H1 (cell line): ENCODE results near the gene VPS13D.

Experiments
- CHD2 ChIP-seq: IDR thresholded peaks from 2 replicates; pipeline ENCODE4 v1.6.1; 2012; ENCODE audit warnings: low read length, improper control_type of control experiment
- CREB1 ChIP-seq: IDR thresholded peaks from 2 replicates; pipeline ENCODE4 v1.6.1; 2012; ENCODE audit warnings: inconsistent platforms
- EZH2 ChIP-seq: fragments of 200-600 bp; sonication (generic); IDR thresholded peaks from 2 replicates; pipeline ENCODE4 v1.7.1; 2012; ENCODE audit warnings: low read depth, mild to moderate bottlenecking, moderate library complexity, low read length, inconsistent platforms; ENCODE audit not compliant: severe bottlenecking
- FOSL1 ChIP-seq: IDR thresholded peaks from 2 replicates; pipeline ENCODE4 v1.6.1; 2011; ENCODE audit warnings: mild to moderate bottlenecking, low read depth, low read length, moderate library complexity; ENCODE audit not compliant: insufficient read depth
- GABPA ChIP-seq: IDR thresholded peaks from 2 replicates; pipeline ENCODE4 v1.6.1; 2011; ENCODE audit warnings: mild to moderate bottlenecking, low read length, moderate library complexity, borderline replicate concordance; ENCODE audit not compliant: insufficient read depth
- HDAC2 ChIP-seq, 2 experiments: fragments of 300-600 bp in 1 of 2; sonication (generic) in 1 of 2; IDR thresholded peaks; 2 replicates each; pipeline ENCODE4 v1.6.1; 2011 to 2012; ENCODE audit warnings: low read depth in 2 of 2, low read length in 2 of 2, mild to moderate bottlenecking in 2 of 2, moderate library complexity in 2 of 2, borderline replicate concordance in 1 of 2, inconsistent platforms in 1 of 2
- JUND ChIP-seq: IDR thresholded peaks from 2 replicates; pipeline ENCODE4 v1.6.1; 2011; ENCODE audit warnings: mild to moderate bottlenecking, improper control_type of control experiment, low read length
- NRF1 ChIP-seq: IDR thresholded peaks from 2 replicates; pipeline ENCODE4 v1.6.1; 2011; ENCODE audit warnings: mild to moderate bottlenecking, low read depth, low read length, improper control_type of control experiment
- POLR2A ChIP-seq, 2 experiments: IDR thresholded peaks; 1 replicate in 1 of 2; 2 replicates in 1 of 2; pipeline ENCODE4 v1.6.1; 2011; ENCODE audit warnings: low read depth in 2 of 2, low read length in 2 of 2, mild to moderate bottlenecking in 2 of 2; ENCODE audit errors: control extremely low read depth in 1 of 2
- POLR2AphosphoS5 ChIP-seq: IDR thresholded peaks from 2 replicates; pipeline ENCODE4 v1.6.1; 2011; ENCODE audit warnings: low read depth, low read length
- TAF1 ChIP-seq: IDR thresholded peaks from 2 replicates; pipeline ENCODE4 v1.6.1; 2011; ENCODE audit warnings: mild to moderate bottlenecking, low read depth, low read length
- TF ChIP-seq, protein P1 (sequence below): IDR thresholded peaks from 2 replicates; pipeline ENCODE4 v1.6.1; 2011; ENCODE audit warnings: low read length, improper control_type of control experiment
- TF ChIP-seq, protein P2 (sequence below): IDR thresholded peaks from 2 replicates; pipeline ENCODE4 v1.6.1; 2012; ENCODE audit warnings: low read length, inconsistent platforms
- TF ChIP-seq, protein P3 (sequence below), 3 experiments: IDR thresholded peaks; 1 replicate in 2 of 3; 2 replicates in 1 of 3; pipeline versions ENCODE4 v1.5.1 to v1.6.1; 2011; ENCODE audit warnings: low read length in 3 of 3, mild to moderate bottlenecking in 3 of 3, inconsistent platforms in 2 of 3, low read depth in 1 of 3, moderate library complexity in 1 of 3; ENCODE audit not compliant: insufficient read depth in 1 of 3; ENCODE audit errors: control extremely low read depth in 1 of 3

DNA sequence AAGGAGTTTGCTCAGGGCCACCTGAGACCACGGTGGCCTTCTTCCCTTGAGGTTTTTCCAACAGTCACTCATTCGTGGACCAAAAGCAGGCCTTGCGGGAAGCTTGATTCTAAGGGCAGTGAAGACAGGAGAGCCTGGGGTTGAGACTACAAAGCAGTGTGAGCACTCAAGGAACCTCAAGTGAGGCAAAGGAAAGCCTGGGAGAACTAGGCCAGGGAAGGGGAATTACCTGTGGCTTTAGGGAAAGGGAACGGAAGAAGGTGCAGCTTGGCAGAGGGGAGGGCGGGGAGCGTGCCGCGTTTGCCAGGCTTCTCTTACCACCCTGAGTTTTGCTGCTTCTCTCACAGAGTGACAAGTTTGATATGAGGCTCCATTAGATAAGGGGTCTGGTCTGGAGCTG, 273.9 kb downstream of the VPS13D start:
- TF ChIP-seq, protein P1, sequence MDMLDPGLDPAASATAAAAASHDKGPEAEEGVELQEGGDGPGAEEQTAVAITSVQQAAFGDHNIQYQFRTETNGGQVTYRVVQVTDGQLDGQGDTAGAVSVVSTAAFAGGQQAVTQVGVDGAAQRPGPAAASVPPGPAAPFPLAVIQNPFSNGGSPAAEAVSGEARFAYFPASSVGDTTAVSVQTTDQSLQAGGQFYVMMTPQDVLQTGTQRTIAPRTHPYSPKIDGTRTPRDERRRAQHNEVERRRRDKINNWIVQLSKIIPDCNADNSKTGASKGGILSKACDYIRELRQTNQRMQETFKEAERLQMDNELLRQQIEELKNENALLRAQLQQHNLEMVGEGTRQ: no peak
- TF ChIP-seq GABPA: no peak
- TF ChIP-seq, protein P2, sequence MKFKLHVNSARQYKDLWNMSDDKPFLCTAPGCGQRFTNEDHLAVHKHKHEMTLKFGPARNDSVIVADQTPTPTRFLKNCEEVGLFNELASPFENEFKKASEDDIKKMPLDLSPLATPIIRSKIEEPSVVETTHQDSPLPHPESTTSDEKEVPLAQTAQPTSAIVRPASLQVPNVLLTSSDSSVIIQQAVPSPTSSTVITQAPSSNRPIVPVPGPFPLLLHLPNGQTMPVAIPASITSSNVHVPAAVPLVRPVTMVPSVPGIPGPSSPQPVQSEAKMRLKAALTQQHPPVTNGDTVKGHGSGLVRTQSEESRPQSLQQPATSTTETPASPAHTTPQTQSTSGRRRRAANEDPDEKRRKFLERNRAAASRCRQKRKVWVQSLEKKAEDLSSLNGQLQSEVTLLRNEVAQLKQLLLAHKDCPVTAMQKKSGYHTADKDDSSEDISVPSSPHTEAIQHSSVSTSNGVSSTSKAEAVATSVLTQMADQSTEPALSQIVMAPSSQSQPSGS: no peak
- no peak for TF ChIP-seq POLR2AphosphoS5
- TF ChIP-seq, protein P3, sequence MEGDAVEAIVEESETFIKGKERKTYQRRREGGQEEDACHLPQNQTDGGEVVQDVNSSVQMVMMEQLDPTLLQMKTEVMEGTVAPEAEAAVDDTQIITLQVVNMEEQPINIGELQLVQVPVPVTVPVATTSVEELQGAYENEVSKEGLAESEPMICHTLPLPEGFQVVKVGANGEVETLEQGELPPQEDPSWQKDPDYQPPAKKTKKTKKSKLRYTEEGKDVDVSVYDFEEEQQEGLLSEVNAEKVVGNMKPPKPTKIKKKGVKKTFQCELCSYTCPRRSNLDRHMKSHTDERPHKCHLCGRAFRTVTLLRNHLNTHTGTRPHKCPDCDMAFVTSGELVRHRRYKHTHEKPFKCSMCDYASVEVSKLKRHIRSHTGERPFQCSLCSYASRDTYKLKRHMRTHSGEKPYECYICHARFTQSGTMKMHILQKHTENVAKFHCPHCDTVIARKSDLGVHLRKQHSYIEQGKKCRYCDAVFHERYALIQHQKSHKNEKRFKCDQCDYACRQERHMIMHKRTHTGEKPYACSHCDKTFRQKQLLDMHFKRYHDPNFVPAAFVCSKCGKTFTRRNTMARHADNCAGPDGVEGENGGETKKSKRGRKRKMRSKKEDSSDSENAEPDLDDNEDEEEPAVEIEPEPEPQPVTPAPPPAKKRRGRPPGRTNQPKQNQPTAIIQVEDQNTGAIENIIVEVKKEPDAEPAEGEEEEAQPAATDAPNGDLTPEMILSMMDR (IDR thresholded peaks at IDR 0.05; ENCODE audit: control extremely low read depth in 1 of 3, insufficient read depth in 1 of 3, low read depth in 1 of 3, low read length in 3 of 3): no peak
- TF ChIP-seq EZH2: no peak
- TF ChIP-seq FOSL1: no peak
- no peak for TF ChIP-seq POLR2A (IDR thresholded peaks at IDR 0.05; ENCODE audit: control extremely low read depth in 1 of 2, low read depth in 2 of 2, low read length in 2 of 2)
- no peak for TF ChIP-seq CREB1
- TF ChIP-seq JUND: no peak
- no peak for TF ChIP-seq HDAC2 (IDR thresholded peaks at IDR 0.05; ENCODE audit: borderline replicate concordance in 1 of 2, low read depth in 2 of 2, low read length in 2 of 2)
- TF ChIP-seq NRF1: no peak
- TF ChIP-seq CHD2: no peak
- TF ChIP-seq TAF1: no peak
